Stimulated activated CD4-positive, alpha-beta T cell treated with anti-CD3 and anti-CD28 coated beads, Interleukin-15, amount 100 ng/mL, for 48 hours (primary cell): ENCODE results near the gene KIF16B.
A peak's percentile ranks its signal among the peaks of the same experiment; 100 is the strongest.
"Not testable (repeated sequence)": the region's sequence is repeated elsewhere in the genome, so short reads cannot be mapped to it uniquely, and the experiment has no call there.

Experiments used
- DNase-seq, 2 donors: peaks; one replicate each; pipeline ENCODE4 v3.0.0-alpha.2; 2020; ENCODE audit warnings: low read depth in 2 of 2

The KIF16B gene

GRCh38 chr20:16475225-16475624 lies 98.0 kb downstream of the KIF16B start:
- no peak for DNase-seq

- DNase-seq: no peak
Observed at GRCh38 chr20:16474363-16474762, 98.9 kb downstream of the KIF16B start.

- no peak for DNase-seq
Observed at GRCh38 chr20:16472045-16472872, 101.0 kb downstream of the KIF16B start.

GRCh38 chr20:16469395-16469905 lies 103.8 kb downstream of the KIF16B start:
- DNase-seq: no peak

GRCh38 chr20:16462711-16463110 lies 110.5 kb downstream of the KIF16B start:
- no peak for DNase-seq

GRCh38 chr20:16459019-16459700 lies 114.1 kb downstream of the KIF16B start:
- no peak for DNase-seq

- DNase-seq: no peak
Observed at GRCh38 chr20:16457514-16457913, 115.7 kb downstream of the KIF16B start.

GRCh38 chr20:16455324-16455723 lies 117.9 kb downstream of the KIF16B start:
- no peak for DNase-seq

GRCh38 chr20:16451982-16452381 lies 121.3 kb downstream of the KIF16B start:
- no peak for DNase-seq

GRCh38 chr20:16451001-16451400 lies 122.2 kb downstream of the KIF16B start:
- DNase-seq: no peak

- DNase-seq: no peak
Observed at GRCh38 chr20:16446991-16447390, 126.3 kb downstream of the KIF16B start.

GRCh38 chr20:16446246-16446645 lies 127.0 kb downstream of the KIF16B start:
- DNase-seq: no peak

- DNase-seq: no peak
Observed at GRCh38 chr20:16445482-16445881, 127.8 kb downstream of the KIF16B start.

GRCh38 chr20:16444057-16444777 lies 129.0 kb downstream of the KIF16B start:
- DNase-seq: no peak

GRCh38 chr20:16441546-16442164 lies 131.6 kb downstream of the KIF16B start:
- DNase-seq: no peak

- DNase-seq: no peak
Observed at GRCh38 chr20:16440686-16441085, 132.6 kb downstream of the KIF16B start.

GRCh38 chr20:16439540-16439939 lies 133.7 kb downstream of the KIF16B start:
- not testable (repeated sequence) for DNase-seq

- DNase-seq: no peak
Observed at GRCh38 chr20:16438100-16438499, 135.1 kb downstream of the KIF16B start.

GRCh38 chr20:16437387-16437996 lies 135.8 kb downstream of the KIF16B start:
- DNase-seq: no peak

- DNase-seq: peak; percentile 12 to 35
Observed at GRCh38 chr20:16434062-16434664, 139.1 kb downstream of the KIF16B start.

- no peak for DNase-seq
Observed at GRCh38 chr20:16433293-16433580, 140.0 kb downstream of the KIF16B start.
